Left lobe of liver (tissue), 2 donors: ENCODE measurements around the gene CD19. TPM values are rescaled to one million over a fixed set of nuclear protein-coding genes. Genes with fewer than 3 reads are reported as not detected.
"Not testable (repeated sequence)": the region's sequence is repeated elsewhere in the genome, so short reads cannot be mapped to it uniquely, and the experiment has no call there.

Experiments used
- ATAC-seq: fragments of 200-7000 bp; cut with Tn5 transposase; one replicate; pipeline ENCODE4 v1.9.1; 2020; ENCODE audit warnings: mild to moderate bottlenecking, moderate library complexity
- DNase-seq: peaks from one replicate; pipeline ENCODE4 v3.0.0-alpha.2; 2020; ENCODE audit warnings: low spot score
- total RNA-seq: library from RNA; stranded (reverse); gene quantifications from one replicate; pipeline ENCODE4 v1.2.1, GENCODE V29; 2021
- donor health status: DM: no; HTN: no; CAD: no; lungs with moderate emphysema.
- donor health status: DM: no; HTN: yes; CAD: no.

The CD19 gene
- total RNA-seq, 1 donor from 2014 or later = not detected

DNA sequence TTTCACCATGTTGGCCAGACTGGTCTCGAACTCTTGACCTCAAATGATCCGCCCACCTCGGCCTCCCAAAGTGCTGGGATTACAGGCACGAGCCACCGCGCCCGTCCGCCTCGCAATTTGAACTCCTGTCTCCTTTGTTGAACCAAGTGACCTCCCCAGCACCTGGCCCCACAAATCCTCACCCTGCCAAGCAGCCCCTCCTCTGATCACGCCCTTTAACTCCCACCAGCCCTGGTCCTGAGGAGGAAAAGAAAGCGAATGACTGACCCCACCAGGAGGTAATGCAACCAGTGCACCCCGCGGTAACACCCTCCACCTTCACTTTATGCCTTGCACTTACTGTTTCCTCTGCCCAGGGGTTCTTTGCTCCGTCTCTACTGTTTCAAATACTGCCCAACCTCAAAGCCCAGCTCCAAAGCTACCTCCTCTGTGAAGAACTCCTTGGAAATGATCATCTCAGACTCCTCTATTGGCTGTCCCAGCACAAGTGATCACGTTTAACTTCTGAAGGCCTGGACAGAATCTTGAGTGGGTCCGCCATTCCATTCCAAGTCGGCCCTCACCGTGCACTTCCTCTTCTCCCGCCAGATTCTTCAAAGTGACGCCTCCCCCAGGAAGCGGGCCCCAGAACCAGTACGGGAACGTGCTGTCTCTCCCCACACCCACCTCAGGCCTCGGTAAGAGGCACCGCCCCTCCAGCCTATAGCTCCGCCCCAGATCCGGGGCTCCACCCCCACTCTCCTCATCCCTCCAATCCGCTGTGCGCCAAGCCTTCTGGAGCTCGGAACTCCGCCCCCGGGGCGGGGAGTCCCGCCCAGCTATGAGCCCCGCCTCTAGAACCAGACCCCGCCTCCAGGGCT lies 4.4 kb downstream of the CD19 start:
- DNase-seq (peak; percentile 72), ATAC-seq (peak; percentile 97)

DNA sequence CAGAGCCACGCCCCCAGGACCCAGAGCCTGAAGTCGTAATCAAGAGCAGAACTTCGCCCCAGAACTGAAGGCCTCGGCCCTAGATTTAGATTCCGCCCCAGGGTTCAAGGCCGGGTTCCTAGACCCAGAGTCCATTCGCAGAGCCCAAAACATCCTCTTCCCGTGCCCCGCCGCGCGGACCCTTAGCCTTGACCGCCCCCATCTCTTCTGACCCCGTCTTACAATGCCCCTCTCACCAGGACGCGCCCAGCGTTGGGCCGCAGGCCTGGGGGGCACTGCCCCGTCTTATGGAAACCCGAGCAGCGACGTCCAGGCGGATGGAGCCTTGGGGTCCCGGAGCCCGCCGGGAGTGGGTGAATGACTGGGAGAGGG lies 5.0 kb downstream of the CD19 start:
- ATAC-seq (no peak), DNase-seq (no peak)

DNA sequence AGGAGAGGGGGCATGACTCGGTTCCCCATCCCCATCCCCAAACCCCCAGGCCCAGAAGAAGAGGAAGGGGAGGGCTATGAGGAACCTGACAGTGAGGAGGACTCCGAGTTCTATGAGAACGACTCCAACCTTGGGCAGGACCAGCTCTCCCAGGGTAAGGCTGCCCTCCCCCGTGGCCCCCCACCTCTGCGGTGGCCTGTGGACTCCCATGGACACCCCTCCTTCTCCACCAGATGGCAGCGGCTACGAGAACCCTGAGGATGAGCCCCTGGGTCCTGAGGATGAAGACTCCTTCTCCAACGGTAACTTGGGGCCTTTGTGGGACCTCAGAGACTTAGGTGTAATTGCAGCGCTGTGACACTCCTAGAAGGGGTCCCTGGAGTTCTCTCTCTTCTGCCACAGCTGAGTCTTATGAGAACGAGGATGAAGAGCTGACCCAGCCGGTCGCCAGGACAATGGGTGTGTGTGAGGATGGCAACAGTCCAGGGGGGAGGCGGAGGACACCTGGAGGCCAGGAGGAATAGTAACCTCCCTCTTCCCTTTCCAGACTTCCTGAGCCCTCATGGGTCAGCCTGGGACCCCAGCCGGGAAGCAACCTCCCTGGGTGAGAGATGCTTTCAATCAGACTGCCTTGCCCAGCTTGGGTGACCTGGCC lies 5.6 kb downstream of the CD19 start:
- no peak for ATAC-seq

DNA sequence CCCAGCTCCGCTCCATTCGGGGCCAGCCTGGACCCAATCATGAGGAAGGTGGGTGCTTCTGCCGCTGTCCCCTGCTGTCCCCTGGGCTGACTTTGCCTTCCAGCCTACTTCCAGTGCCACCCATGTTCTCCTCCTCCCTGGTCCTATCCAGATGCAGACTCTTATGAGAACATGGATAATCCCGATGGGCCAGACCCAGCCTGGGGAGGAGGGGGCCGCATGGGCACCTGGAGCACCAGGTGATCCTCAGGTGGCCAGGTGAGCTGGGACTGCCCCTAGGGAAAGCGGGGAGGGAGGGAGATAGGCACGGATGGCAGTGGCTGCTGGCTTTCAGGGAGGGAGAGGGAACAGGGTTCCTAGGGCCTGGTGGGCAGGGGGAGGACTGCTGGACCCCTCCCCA lies 7.0 kb downstream of the CD19 start:
- no peak for DNase-seq
- ATAC-seq = no peak

More for the DNA sequence above, 5.6 kb downstream of the CD19 start:
- no peak for DNase-seq

DNA sequence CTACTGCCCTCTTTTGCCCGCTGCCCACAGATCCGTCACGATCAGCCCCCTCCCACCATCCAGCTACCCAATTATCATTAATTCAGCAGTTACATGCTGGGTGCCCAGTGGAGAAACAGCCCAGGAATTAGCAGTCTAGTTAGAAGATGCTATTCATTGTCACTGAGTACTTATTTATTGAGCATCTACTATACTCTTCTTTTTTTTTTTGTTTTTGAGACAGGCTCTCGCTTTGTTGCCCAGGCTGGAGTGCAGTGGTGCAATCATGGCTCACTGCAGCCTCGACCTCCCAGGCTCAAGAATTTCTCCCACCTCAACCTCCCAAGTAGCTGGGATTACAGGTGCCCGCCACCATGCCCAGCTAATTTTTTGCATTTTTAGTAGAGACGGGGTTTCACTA lies 8.1 kb downstream of the CD19 start:
- ATAC-seq, DNase-seq: not testable (repeated sequence)

DNA sequence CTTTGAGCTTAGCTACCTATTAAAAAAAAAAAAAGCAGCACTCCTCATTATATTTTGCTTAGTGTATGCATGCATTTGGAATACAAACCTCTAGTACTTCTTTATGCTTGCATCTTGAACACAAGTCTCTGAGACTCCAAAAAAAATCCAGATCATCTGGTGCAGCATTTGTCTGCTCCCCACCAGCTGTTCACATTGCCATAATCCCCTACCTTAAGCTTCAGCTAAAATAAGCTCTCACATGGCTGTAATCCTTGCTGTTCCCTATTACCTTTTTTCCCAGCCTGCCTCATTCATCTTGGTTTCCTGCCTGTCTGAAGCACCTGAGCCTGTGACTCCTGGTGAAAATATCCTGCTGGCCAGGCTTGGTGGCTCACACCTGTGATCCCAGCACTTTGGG lies 11.5 kb downstream of the CD19 start:
- DNase-seq (no peak), ATAC-seq (no peak)

DNA sequence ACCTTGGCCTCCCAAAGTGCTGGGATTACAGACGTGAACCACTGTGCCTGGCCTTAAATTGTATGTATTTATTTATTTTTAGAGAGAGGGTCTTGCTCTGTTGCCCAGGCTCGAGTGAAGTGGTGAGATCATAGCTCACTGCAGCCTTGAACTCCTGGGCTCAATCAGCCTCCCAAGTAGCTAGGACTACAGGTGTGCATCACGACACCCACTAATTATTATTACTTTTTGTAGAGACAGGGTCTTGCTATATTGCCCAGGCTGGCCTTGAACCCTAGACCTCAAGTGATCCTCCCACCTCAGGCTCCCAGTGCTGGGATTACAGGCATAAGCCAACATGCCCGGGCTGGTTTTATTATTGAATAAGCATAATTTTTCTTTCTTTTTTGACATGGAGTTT lies 14.9 kb downstream of the CD19 start:
- DNase-seq = no peak

DNA sequence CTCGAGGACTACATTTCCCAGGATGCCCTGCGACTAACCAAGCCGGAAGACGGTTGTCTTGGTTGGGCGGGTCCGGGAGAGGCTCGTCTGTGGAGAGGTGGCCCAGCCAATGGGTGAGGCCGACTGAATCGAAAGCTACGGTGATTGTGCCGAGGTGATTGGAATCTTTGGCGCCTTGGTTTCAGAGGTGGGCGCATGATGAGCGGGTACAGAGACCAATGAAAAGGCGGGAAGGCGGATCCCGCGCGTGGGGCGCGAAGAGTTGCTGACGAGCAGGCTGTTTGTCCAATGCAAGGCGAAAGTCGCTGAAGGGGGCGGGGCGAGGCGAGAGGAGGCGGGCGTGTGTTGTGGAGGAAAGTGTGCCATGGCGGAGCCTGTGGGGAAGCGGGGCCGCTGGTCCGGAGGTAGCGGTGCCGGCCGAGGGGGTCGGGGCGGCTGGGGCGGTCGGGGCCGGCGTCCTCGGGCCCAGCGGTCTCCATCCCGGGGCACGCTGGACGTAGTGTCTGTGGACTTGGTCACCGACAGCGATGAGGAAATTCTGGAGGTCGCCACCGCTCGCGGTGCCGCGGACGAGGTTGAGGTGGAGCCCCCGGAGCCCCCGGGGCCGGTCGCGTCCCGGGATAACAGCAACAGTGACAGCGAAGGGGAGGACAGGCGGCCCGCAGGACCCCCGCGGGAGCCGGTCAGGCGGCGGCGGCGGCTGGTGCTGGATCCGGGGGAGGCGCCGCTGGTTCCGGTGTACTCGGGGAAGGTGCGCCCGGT lies 19.1 kb downstream of the CD19 start, which contains the start of gene NFATC2IP:
NFATC2IP (plus strand) TSS at position 290 of the 762 bp plus-strand sequence; CDS start at position 365, 75 bp downstream.
- DNase-seq (peak; percentile 100), ATAC-seq (peak; percentile 95)

More for the DNA sequence above, 14.9 kb downstream of the CD19 start:
- ATAC-seq = no peak

DNA sequence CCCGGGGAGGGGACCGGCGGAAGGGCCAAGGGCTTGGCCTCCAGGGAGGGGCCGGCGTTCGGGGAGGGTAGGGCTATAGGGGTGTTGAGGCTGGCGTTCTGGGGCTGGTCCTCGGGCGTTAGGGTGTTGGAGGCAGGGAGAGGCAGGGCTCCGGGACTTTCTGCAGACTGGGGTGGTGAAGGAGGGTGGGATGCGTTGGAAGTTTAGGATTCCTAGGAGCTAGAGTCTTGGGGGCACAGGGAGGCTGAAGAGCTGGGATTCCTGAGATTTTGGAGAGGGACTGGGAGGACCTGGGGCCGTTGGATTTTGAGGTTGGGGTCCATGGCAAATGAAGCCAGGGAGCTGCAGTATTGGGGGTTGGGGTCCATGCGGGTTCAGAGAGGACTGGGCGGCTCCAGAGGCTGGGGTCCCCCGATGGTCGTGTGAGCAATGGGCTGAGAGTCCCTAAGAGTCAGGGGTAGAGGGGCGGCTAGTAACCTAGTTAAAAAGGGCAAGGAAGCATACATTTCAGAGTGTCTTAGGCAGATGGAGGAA lies 19.7 kb downstream of the CD19 start:
- DNase-seq = no peak
- ATAC-seq = no peak

DNA sequence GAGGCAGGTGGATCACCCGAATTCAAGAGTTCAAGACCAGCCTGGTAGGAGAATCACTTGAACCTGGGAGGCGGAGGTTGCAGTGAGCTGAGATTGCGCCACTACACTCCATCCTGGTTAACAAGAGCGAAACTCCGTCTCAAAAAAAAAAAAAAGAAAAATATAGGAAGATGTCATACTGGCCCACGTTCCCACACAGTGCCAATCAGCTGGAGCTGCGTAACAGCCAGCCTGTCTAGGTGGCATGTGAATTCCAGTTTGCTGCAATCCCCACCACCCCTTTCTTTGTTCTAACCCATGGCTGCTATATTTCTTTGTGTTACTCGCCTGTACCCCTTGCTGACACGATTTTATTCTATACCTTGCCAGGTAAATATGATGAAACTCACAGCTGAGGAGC lies 26.4 kb downstream of the CD19 start:
- no peak for DNase-seq
- ATAC-seq = no peak

DNA sequence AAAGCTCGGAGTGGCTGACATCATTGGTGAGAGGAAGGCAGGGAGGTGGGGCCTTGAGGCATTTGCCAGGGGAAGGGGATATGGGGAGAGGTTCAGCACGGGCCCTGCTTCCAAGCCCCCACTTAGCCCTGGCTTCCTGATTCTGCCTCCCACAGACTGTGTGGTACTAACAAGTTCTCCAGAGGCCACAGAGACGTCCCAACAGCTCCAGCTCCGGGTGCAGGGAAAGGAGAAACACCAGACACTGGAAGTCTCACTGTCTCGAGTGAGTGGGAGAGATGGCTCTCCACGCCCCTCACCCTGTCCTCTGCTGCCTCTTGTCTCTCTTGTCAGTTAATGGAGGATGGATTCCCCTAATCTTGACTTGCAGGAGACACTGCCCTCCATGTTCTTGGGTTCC lies 27.1 kb downstream of the CD19 start:
- no peak for DNase-seq
- ATAC-seq = no peak

DNA sequence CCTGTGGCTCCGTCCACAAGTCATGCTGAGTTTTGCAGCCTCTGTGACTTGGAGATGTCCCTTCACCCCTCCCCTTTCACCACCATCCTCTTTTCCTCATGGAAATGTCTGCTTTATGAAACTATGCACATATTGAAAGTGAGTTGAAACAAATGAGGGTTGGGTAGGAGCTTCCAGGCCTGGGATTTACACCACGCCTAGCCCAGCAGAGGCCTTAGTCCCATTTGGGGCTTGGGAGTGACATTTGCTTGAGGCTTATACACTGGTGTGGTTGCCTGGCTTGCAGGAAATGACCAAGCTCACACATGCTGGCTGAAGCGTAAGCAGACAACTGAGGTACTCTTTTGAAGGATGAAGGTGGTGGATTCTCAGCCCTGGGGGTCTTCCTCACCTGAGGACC lies 32.3 kb downstream of the CD19 start:
- ATAC-seq (no peak), DNase-seq (no peak)

DNA sequence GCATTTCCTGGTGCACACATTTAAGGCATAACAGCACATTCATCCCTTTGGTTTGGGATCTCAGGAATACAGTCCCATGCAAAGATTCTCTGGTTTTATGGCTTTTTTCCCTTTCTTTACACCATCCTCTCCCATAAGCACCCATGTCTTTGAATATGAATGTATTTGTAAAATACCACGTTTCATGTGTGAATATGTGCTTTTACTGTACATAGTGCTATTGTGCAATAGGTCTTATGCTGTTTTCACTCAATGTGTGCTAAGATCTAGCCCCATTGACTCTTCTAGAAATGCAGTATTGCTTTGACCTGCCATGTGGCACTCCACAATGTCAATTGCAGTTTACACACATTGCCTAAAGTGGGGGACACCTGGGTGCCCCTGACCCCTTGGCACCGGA lies 32.7 kb downstream of the CD19 start:
- no peak for ATAC-seq
- no peak for DNase-seq

DNA sequence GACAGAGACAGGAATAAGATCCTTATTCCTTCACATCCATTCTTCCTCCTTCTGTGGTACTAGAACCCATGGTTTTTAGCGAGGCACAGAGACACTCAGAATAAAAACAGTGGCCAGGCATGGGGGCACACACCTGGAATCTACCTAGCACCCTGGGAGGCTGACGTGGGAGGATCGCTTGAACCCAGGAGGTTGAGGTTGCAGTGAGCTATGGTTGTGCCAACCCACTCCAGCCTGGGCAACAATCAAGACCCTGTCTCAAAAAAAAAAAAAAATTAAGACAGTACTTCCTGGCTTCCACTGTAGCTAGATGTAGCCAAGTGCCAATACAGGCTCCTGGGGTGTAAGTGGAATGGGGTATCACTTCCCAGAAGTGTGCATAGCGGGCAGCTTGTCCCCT lies 35.4 kb downstream of the CD19 start:
- no peak for ATAC-seq

DNA sequence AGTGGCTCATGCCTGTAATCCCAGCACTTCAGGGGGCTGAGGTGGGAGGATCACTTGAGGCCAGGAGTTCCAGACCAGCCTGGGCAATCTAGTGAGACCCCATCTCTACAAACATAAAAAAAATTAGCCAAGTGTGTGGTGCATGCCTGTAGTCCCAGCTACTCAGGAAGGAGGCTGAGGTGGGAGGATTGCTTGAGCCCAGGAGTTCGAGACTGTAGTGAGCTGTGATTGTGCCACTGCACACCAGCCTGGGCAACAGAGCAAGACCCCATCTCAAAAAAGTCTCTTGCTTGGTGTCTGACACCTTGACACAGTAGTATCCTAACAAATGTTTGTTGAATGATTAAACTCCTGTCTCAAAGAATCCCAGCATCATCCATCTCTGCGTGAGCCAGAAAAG lies 37.9 kb downstream of the CD19 start:
- not testable (repeated sequence) for DNase-seq, ATAC-seq

More for the DNA sequence above, 35.4 kb downstream of the CD19 start:
- no peak for DNase-seq

DNA sequence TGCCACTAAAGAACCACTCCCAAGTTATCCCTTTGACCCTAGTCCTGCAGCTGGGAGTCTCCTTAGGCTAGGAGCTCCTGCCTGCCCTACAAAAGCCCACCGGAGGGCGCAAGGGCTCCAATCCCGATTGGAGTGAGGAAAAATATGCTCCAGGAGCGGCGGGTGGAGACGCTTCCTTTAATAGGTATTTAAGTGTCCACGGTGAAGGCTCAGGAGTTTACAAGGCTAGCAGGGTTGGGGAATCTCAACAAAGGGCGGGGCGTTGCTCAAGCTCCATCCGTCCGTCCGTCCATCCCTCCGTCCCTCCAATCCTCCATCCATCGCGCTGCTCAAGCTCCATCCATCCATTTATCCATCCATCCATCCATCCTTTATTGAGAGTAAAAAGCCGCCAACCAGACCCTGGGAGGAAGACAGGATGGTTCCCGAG lies 42.3 kb downstream of the CD19 start:
- DNase-seq = peak; percentile 53
- peak; percentile 56 for ATAC-seq

DNA sequence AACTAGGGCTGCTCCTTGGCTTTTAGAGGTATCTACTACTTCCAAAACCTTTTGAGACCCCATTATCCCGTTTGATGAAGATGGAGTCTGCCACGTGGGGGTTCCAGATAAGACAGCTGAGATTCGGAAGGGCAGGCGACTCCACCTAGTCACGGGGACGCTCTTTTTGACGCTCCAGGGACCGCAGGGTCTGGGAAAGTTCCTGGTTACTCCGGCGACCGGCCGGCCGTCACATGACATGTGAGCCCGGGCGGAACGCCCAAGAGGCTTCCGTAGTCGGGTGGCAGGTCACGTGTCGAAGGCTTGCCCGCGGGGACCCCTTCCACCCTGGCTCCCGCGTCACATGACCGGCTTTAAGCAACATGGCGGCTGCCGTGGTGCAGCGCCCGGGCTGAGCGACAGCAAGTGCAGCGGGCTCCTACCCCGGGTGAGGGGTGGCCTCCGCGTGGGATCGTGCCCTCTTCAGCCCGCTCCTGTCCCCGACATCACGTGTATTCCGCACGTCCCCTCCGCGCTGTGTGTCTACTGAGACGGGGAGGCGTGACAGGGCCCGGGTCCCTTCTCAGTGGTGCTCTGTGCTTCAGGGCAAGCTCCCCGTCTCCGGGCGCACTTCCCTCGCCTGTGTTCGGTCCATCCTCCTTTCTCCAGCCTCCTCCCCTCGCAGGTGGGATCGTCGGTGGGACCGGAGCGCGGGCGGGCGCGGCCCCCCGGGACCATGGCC lies 42.8 kb downstream of the CD19 start, which contains the start of gene SPNS1:
SPNS1 (plus strand) TSS at position 342 of the 721 bp plus-strand sequence; CDS start at position 716, 374 bp downstream.
- ATAC-seq = peak; percentile 94

DNA sequence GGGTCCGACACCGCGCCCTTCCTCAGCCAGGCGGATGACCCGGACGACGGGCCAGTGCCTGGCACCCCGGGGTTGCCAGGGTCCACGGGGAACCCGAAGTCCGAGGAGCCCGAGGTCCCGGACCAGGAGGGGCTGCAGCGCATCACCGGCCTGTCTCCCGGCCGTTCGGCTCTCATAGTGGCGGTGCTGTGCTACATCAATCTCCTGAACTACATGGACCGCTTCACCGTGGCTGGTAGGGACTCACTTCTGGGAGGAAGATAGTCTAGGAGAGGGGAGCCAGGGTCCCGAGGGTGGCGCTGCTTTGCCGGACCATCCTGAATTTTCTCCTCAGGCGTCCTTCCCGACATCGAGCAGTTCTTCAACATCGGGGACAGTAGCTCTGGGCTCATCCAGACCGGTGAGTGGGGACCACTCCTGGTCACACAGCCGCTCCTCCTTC lies 43.4 kb downstream of the CD19 start:
- DNase-seq (no peak), ATAC-seq (peak; percentile 8)

More for the DNA sequence above, 42.8 kb downstream of the CD19 start, which contains the start of gene SPNS1:
- peak; percentile 99 for DNase-seq

DNA sequence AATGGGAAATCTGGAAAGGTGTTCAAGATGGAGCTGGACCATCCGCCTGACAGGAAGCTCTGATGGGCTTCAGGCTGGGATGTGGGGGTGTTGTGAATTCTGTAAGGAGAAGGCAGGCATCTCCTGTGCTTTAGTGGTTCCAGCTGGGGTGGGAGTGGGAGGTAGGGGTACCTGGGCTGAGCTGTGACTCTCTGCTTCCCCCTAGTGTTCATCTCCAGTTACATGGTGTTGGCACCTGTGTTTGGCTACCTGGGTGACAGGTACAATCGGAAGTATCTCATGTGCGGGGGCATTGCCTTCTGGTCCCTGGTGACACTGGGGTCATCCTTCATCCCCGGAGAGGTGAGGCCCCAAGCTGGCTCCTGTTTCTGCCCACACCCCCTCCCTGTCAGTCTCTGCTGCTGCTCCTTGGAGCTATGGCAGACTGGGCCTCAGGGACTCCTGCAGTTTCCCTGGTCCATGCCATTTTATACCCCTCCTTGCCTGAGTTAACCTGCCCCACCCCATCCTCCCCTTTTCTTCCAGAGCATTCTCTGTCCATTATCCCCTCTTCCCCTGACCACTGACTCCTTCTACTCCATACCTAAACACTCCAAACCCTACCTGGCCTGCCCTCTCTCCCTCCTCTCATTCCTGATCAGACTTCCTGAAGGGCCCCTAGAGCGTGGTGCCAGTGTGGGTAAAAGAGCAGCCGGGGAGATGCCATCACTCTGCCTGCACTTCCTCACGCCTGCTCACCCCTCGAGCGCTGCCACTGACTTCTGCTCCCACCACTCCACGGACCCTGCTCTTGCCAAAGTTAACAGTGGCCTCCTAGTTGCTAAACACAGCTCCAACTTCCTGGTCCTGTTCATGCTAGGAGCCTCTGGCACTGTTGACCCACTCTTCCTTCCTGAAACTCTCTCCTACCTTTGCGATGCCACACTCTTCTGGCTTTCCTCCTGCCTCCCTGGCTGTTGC lies 46.2 kb downstream of the CD19 start:
- DNase-seq = no peak
- ATAC-seq = peak; percentile 33
